BJ (cell line): ENCODE data around the gene PRM2. TPM values are rescaled to one million over a fixed set of nuclear protein-coding genes. Genes with fewer than 3 reads are reported as not detected.

Experiments used
- CTCF ChIA-PET: fragments of 350-600 bp; formaldehyde crosslinking; extraction: SDS; loops from one replicate; lab custom pipeline; 2021; ENCODE audit warnings: antibody characterized with exemption, inconsistent platforms; lab: Yijun Ruan, JAX
- POLR2A ChIA-PET: fragments of 300-600 bp; sonication (Branson Sonifier 250); formaldehyde crosslinking; extraction: SDS; loops from one replicate; lab custom pipeline; 2021; ENCODE audit warnings: antibody characterized with exemption; lab: Charles Lee
- DNase-seq: peaks from one replicate; pipeline ENCODE4 v3.0.0-alpha.2; 2011; ENCODE audit warnings: low read depth
- H3K27me3 ChIP-seq: 2 replicates; pipeline ENCODE4 v1.6.0; 2011; ENCODE audit warnings: low read length; ENCODE audit not compliant: control insufficient read depth, insufficient read depth
- H3K36me3 ChIP-seq: 2 replicates; pipeline ENCODE4 v1.5.1; 2011; ENCODE audit warnings: low read length; ENCODE audit not compliant: control insufficient read depth, insufficient read depth
- H3K4me3 ChIP-seq: 2 replicates; pipeline ENCODE4 v1.5.1; 2011; ENCODE audit warnings: low read depth, mild to moderate bottlenecking, control low read depth, low read length
- polyA plus RNA-seq: library from polyadenylated mRNA; depleted of rRNA; stranded (reverse); fragments of >200 nt; gene quantifications from 2 replicates; pipeline ENCODE4 v1.2.3, GENCODE V29; 2011; rRNA removed
- small RNA-seq: library from RNA; depleted of rRNA; stranded (forward); fragments of <200 nt; gene quantifications from one replicate; pipeline ENCODE3, GENCODE V24; 2012; ENCODE audit warnings: low replicate concordance, low read depth; ENCODE audit not compliant: insufficient read length
- TF ChIP-seq, protein P1 (sequence below): IDR thresholded peaks from 2 replicates; pipeline ENCODE4 v1.5.1; 2011; ENCODE audit warnings: low read depth, mild to moderate bottlenecking, control low read depth, inconsistent platforms, low read length, moderate library complexity; ENCODE audit not compliant: insufficient read depth

The PRM2 gene
- polyA plus RNA-seq, 1 experiment, result not detected

DNA sequence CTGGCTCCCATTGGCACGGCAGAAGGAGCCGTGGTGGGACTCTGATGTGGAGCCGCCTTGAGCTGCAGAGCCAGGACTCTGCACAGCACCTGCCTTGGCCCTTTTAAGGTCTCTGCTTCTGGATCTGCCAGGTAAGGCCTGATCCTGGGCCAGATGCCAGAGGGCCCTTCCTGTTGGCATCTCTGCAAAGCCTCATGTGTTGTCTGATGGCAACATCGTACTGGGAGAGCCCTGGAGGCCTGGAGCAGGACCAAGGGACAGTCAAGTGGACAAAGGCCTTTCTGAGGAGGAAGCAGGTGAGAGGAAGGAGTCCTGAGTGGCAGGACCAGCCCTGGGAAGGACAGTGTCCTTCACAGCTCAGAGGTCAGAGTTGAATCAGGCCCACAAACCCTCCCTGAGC lies 46.4 kb downstream of the PRM2 start:
- TF ChIP-seq, protein P1, sequence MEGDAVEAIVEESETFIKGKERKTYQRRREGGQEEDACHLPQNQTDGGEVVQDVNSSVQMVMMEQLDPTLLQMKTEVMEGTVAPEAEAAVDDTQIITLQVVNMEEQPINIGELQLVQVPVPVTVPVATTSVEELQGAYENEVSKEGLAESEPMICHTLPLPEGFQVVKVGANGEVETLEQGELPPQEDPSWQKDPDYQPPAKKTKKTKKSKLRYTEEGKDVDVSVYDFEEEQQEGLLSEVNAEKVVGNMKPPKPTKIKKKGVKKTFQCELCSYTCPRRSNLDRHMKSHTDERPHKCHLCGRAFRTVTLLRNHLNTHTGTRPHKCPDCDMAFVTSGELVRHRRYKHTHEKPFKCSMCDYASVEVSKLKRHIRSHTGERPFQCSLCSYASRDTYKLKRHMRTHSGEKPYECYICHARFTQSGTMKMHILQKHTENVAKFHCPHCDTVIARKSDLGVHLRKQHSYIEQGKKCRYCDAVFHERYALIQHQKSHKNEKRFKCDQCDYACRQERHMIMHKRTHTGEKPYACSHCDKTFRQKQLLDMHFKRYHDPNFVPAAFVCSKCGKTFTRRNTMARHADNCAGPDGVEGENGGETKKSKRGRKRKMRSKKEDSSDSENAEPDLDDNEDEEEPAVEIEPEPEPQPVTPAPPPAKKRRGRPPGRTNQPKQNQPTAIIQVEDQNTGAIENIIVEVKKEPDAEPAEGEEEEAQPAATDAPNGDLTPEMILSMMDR, result no peak
- ChIA-PET POLR2A (no interaction called here), CTCF (no interaction called here)
- no peaks in the 10 kb centered on the region; the same call in 1 of the 2 replicates for H3K27me3 ChIP-seq
- no peak overlapping the region for H3K4me3 ChIP-seq
- DNase-seq, result no peak
- H3K36me3 ChIP-seq, result no peaks in the 10 kb centered on the region

DNA sequence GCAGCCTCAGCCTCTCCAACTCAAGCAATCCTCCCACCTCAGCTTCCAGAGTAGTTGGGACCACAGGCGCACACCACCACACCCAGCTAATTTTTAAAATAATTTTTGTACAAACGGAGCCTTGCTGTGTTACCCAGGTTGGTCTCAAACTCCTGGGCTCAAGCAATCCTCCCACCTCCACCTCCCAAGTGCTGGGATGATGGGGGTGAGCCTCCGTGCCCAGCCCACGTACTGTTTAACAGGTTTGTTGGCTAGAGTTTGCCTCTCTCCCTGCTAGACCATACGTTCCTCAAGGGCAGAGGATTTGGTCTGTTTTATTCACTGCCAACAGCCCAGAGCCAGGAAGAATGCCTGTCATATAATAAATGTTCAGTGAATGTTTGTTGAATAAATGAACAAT lies 46.8 kb downstream of the PRM2 start:
- CTCF ChIA-PET, result interaction anchor here (1.2 kb wide), 1 partner anchor 11 kb away, joined by 5 read pairs; no protein-coding TSS in a partner anchor
- DNase-seq, result no peak
- POLR2A ChIA-PET, result no interaction called here
- H3K36me3 ChIP-seq, result no peaks in the 10 kb centered on the region
- H3K4me3 ChIP-seq, result no peak overlapping the region
- no peaks in the 10 kb centered on the region; the same call in 1 of the 2 replicates for H3K27me3 ChIP-seq
- TF ChIP-seq, protein P1, result no peak

DNA sequence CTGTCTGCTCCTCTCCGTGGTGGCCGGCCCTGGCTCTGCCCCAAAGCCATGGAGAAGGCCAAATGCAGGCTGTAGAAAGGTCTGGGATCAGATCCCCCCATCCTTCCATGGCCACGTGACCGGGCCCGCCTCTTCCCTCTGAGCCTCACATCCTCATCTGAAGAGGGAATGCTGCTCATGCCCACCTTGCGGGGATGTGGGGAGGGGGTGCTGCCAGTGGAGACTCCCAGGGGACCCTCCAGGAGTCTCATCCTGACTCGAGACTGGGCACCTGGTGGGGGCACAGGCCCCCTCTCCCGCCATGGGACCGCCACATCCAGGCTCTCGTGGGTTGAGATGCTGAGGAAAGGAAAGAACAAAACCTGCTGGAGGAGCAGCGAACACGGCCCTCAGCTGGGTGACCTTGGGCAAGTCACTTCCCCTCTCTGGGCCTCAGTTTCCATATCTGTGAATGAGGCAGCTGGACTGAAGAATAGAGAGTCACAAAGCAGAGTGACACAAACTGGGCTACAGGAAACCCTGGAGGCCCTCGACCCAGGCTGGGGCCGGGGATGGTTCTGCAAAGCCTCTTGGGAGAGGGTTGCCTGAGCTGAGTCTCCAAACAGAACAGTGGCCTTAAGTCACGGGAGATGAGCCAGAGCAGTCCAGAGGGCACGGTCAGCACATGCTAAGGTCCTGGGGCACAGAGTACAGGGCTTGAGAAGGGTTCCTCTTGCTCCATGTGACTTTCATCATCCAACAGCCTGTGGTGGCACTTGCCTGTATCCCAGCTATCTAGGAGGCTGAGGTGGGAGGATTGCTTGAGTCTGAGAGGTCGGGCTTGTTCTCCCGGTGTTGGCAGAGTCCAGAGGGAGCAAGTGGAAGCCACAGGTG lies 50.4 kb downstream of the PRM2 start:
- H3K4me3 ChIP-seq, result no peak overlapping the region

More for the DNA sequence above, 50.4 kb downstream of the PRM2 start:
- ChIA-PET POLR2A (no interaction called here), CTCF (no interaction called here)
- H3K27me3 ChIP-seq, result no peaks in the 10 kb centered on the region; the same call in 1 of the 2 replicates
- TF ChIP-seq, protein P1, result no peak
- no peak for DNase-seq
- no peaks in the 10 kb centered on the region for H3K36me3 ChIP-seq

Small RNA genes within 50 kb of the gene (small RNA-seq; reads per million reads assigned to genes)
- gene MIR548H2 (not detected), gene RF00019 (not detected), gene RF00554 (not detected)

Other genes starting within 250 kb of the PRM2 start
- 1.9 and 2.6 TPM in 2 replicates for gene SOCS1, start 20.3 kb downstream of the PRM2 start, polyA plus RNA-seq
- not detected in 2 replicates for gene TNP2, start 7.2 kb downstream of the PRM2 start, polyA plus RNA-seq
- gene PRM3, start 2.9 kb downstream of the PRM2 start, polyA plus RNA-seq, result not detected in 2 replicates
- gene PRM1, start 4.8 kb upstream of the PRM2 start, polyA plus RNA-seq, result not detected in 2 replicates
- 1.7 and 3.2 TPM in 2 replicates for gene RMI2, start 69.0 kb upstream of the PRM2 start, polyA plus RNA-seq